Activated CD8-positive, alpha-beta memory T cell treated with anti-CD3 and anti-CD28 coated beads, Interleukin-2, amount 50 U/mL, for 1 hour (primary cell): ENCODE results near the gene SIPA1L3.

ENCODE experiments used
- DNase-seq: peaks from one replicate; pipeline ENCODE4 v3.0.0-alpha.2; 2020; ENCODE audit errors: extremely low read depth

SIPA1L3 gene

DNA sequence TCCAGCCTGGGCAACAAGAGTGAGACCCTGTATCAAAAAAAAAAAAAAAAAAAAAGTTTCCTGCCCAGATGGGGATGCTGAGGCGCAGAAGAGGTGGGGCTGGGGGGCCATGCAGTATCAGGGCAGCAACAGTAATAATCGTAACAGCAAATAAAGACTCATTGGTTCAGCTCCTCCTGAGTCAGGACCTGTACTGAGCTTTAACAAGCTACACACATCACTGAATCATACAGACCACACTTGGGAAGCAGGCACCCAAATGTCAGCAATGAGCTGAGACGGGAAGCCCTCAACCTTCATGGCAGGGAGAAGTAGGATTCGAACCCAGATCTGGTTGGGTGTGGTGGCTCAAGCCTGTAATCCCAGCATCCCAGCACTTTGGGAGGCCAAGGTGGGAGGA, 327.6 kb downstream of the SIPA1L3 start:
- no peak for DNase-seq

DNA sequence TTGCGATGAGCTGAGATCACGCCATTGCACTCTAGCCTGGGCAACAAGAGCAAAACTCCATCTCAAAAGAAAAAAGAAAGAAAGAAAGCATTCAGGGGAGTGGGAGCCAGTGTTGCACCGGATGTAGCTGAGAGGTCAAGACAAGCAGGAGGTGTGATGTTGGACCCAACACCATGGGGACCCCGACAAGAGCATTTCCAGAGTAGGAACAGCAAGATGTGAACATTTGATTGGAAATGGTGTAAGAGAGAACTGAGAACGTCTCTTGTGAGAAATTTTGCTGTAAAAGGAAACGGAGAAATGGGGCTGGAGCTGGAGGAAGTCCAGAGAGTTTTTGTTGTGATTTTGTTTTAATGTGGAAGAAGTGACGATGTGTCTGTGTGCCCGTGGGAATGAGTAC, 332.8 kb downstream of the SIPA1L3 start:
- DNase-seq: no peak

DNA sequence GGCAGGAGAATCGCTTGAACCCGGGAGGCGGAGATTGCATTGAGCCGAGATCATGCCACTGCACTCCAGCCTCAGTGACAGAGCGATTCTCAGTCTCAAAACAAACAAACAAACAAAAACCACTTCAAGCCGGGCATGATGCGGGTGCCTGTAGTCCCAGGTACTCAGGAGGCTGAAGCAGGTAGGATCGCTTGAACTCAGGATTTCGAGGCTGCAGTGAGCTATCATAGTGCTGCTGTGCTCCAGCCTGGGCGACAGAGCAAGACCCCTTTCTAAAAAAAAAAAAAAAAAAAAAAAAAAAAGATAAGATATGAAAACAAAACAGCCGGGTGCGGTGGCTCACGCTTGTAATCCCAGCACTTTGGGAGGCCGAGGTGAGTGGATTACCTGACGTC, 336.3 kb downstream of the SIPA1L3 start:
- DNase-seq: no peak

DNA sequence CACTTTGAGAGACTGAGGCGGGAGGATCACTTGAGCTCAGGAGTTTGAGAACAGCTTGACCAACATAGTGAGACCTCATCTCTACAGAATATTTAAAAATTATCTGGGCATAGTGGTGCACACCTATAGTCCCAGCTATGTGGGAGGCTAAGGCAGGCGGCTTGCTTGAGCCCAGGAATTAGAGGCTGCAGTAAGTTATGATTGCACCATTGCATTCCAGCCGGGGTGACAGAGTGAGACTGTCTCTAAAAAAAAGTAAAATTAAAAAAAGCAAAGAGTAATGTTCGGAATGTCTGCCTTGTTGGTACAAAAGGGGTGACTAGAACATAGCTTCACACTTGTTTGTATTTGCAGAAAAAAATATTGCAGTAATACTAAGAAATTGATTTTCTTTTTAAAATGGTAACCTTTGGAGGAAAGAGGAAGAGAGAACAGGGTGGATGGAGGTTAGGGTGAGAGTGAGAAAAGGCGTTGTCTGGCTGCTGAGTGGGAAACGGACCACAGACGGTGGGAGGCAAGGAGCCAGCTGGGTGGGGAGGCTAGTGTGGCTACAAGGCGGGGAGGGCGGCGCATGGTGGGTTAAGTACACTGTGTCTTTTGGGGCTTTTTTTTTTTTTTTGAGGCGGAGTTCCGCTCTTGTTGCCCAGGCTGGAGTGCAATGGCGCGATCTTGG, 339.0 kb downstream of the SIPA1L3 start:
- DNase-seq: no peak

DNA sequence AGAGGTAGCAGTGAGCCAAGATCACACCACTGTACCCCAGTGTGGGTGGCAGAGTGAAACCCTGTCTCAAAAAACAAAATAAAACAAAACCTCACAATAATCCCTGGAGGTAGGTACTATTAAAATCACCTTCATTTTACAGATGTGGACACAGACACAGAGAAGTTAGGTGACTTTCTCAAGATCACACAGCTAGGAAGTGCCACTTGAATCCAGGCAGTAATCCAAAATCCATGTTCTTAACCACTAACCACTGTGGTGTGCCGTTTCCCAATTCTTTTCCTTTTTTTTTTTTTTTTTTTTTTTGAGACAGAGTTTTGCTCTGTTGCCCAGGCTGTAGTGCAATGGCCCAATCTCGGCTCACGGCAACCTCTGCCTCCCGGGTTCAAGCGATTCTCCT, 340.1 kb downstream of the SIPA1L3 start:
- DNase-seq: no peak

DNA sequence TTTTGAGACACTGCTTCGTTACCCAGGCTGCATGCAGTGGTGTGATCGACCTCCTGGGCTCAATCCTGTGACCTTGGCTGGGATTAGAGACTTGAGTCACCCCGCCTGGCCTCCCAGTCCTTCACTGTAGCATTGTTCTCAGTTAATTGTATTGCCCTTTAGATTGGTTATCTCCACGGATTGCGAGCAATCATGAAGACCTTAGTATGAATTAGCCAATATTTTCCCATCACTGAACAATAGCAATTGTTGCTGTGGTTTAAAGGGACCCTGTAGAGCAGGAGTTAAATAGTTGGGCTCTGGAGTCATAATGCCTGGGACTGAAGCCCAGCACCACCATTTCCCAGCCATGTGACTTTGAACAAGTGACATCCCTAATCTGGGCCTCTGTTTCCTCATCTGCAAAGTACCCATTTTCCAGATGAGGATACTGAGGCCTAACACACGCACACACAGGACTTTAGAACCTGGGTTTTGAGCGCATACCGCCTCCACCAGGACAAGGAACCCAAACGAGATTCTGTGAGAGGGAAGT, 340.8 kb downstream of the SIPA1L3 start:
- DNase-seq: no peak

- no peak for DNase-seq
Observed at GRCh38 chr19:38248421-38248820, 341.4 kb downstream of the SIPA1L3 start.

GRCh38 chr19:38250428-38250820, 343.4 kb downstream of the SIPA1L3 start:
- DNase-seq: no peak

DNA sequence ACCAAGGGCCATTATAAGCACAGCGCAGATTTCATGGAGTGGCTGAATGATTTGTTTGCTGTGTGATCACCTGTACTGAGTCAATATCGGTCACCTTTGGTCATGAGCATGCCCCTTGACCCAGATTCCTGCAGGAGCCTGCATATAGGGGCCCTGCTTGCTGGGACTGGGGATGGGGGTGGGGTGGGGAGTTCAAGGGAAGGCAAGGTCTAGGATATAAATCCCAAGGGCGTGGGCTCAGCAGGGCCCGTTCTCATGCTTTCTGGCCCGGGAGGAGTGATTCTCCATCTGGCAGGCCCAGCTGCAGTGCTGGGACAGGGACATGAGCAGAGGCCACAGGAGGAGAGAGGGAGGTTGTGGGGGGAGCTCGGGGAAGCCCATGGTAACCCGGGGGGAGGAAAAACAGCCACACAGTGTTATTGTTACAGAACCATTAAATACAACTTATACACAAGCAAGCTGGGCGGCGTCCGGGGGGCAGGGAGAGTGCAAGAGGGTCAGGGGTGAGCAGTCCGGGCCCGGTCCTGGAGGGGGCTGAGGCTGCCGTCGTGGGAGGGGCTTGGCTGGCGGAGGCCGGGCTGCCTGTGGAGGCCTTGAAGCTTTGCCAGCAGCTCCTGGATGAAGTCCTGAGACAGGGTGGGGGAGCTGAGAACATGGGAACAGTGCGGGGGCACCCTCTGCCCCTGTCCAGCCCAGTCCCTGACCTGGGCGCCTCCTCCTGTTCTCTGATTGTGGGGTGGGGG, 344.0 kb downstream of the SIPA1L3 start:
- DNase-seq: no peak

GRCh38 chr19:38251564-38252051, 344.6 kb downstream of the SIPA1L3 start:
- no peak for DNase-seq

- no peak for DNase-seq
Observed at GRCh38 chr19:38252385-38252784, 345.4 kb downstream of the SIPA1L3 start.

GRCh38 chr19:38252941-38253691, 346.1 kb downstream of the SIPA1L3 start:
- DNase-seq: no peak

- DNase-seq: no peak
Observed at GRCh38 chr19:38253788-38254187, 346.8 kb downstream of the SIPA1L3 start.

GRCh38 chr19:38255383-38256014, 348.5 kb downstream of the SIPA1L3 start:
- DNase-seq: no peak
